ENCODE results near the gene RHOH.

GRCh38 chr4:40283413-40283812 is 86.6 kb downstream of the RHOH start:
- TF ChIP-seq POLR2A (IDR thresholded peaks at IDR 0.05) (no peak), CTCF (IDR thresholded peaks at IDR 0.05) (no peak)
